SU-DHL-6 (cell line): ENCODE measurements around the gene TAB2.

Experiments used
- H2AFZ ChIP-seq: fragments of 200-600 bp; sonication (generic); 2 replicates; pipeline ENCODE4 v1.6.1; 2014; ENCODE audit warnings: low read depth, mild to moderate bottlenecking, moderate library complexity, mixed read lengths, antibody characterized with exemption, low read length; ENCODE audit not compliant: severe bottlenecking
- H3F3A ChIP-seq: fragments of 200-600 bp; shearing (Covaris generic); 2 replicates; pipeline ENCODE4 v1.6.0; 2016; ENCODE audit warnings: antibody characterized with exemption, mild to moderate bottlenecking; ENCODE audit not compliant: insufficient read depth
- H3K27ac ChIP-seq: fragments of 200-600 bp; sonication (generic); 2 replicates; pipeline ENCODE4 v1.5.1; 2016; ENCODE audit warnings: low read depth, mild to moderate bottlenecking, low read length, moderate library complexity, mixed read lengths
- H3K27me3 ChIP-seq: fragments of 200-600 bp; sonication (generic), shearing (Covaris generic); 2 replicates; pipeline ENCODE4 v1.6.0; 2014; ENCODE audit warnings: mild to moderate bottlenecking, low read length
- H3K36me3 ChIP-seq: fragments of 200-600 bp; sonication (generic); 2 replicates; pipeline ENCODE4 v1.6.1; 2014; ENCODE audit warnings: mild to moderate bottlenecking, low read length, mixed read lengths
- H3K4me2 ChIP-seq: fragments of 300-600, 200-600 bp; shearing (Covaris generic), sonication (generic); 2 replicates; pipeline ENCODE4 v1.6.0; 2014; ENCODE audit warnings: low read length, low read depth, mild to moderate bottlenecking; ENCODE audit not compliant: poor library complexity, severe bottlenecking
- H3K4me3 ChIP-seq: fragments of 200-600 bp; sonication (generic); 2 replicates; pipeline ENCODE4 v1.5.1; 2014; ENCODE audit warnings: antibody characterized with exemption, low read length, mild to moderate bottlenecking, mixed read lengths; ENCODE audit not compliant: insufficient read depth, poor library complexity, severe bottlenecking
- H3K79me2 ChIP-seq: fragments of 200-600 bp; sonication (generic); 2 replicates; pipeline ENCODE4 v1.6.1; 2014; ENCODE audit warnings: mild to moderate bottlenecking, low read length, moderate library complexity; ENCODE audit not compliant: insufficient read depth
- H3K9ac ChIP-seq: fragments of 200-600 bp; sonication (generic); 2 replicates; pipeline ENCODE4 v1.7.0; 2014; ENCODE audit warnings: mild to moderate bottlenecking, low read length
- H3K9me2 ChIP-seq: fragments of 200-600 bp; sonication (generic); replicated peaks from 2 replicates; pipeline ENCODE4 v1.6.1; 2014; ENCODE audit warnings: low read length; ENCODE audit not compliant: insufficient read depth
- H3K9me3 ChIP-seq: fragments of 200-600 bp; sonication (generic); 2 replicates; pipeline ENCODE4 v1.6.1; 2014; ENCODE audit warnings: low read length, mixed read lengths; ENCODE audit not compliant: insufficient read depth
- H4K20me1 ChIP-seq: fragments of 200-600 bp; sonication (generic); 2 replicates; pipeline ENCODE4 v1.6.1; 2014; ENCODE audit warnings: low read depth, mild to moderate bottlenecking, antibody characterized with exemption, low read length, moderate library complexity, mixed read lengths
- EZH2phosphoT487 ChIP-seq: fragments of 200-600 bp; sonication (generic), shearing (Covaris generic); conservative IDR thresholded peaks from 2 replicates; pipeline ENCODE4 v1.6.1; 2018; ENCODE audit warnings: mild to moderate bottlenecking, antibody characterized with exemption, low read length, moderate library complexity, mixed read lengths
- TF ChIP-seq, protein P1 (sequence below): fragments of 200-600 bp; sonication (generic); IDR thresholded peaks from one replicate; pipeline ENCODE4 v1.5.1; 2017; ENCODE audit warnings: antibody characterized with exemption, mild to moderate bottlenecking, low read length, moderate library complexity; ENCODE audit not compliant: insufficient read depth, poor library complexity, severe bottlenecking

TAB2 gene

DNA sequence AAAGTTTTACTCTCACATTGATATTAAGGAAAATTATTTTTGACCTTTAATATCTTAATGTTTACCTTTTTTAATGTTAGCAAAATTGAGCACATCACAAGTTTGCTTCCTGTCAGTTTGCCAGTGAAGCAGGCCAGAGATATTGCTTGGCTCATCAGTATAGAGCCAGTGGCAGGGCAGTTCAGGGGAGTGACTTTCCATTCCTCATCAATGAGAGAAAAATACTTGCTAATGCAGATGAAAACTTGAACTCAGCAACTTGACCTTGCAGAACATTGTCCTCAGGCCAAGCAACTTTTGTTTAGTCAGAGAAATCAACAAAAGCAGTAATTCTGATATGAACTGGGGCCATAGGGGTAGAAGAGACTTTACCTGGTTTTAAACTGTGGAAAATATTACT lies 6.9 kb downstream of the TAB2 start:
- Histone ChIP-seq H3K9me3 (no peaks in the 10 kb centered on the region), H3K27me3 (no peaks in the 10 kb centered on the region), H4K20me1 (peaks cover 67% of the 10 kb centered on the region), H3K4me3 (no peak overlapping the region), H3K9ac (no peak overlapping the region), H3K4me2 (no peak overlapping the region), H3F3A (peaks cover 3% of the 10 kb centered on the region; the same call in 1 of the 2 replicates), H3K9me2 (no peaks in the 10 kb centered on the region), H2AFZ (no peak overlapping the region), H3K27ac (no peak overlapping the region), H3K36me3 (no peaks in the 10 kb centered on the region), H3K79me2 (peaks cover 98% of the 10 kb centered on the region)
- TF ChIP-seq, protein P1, sequence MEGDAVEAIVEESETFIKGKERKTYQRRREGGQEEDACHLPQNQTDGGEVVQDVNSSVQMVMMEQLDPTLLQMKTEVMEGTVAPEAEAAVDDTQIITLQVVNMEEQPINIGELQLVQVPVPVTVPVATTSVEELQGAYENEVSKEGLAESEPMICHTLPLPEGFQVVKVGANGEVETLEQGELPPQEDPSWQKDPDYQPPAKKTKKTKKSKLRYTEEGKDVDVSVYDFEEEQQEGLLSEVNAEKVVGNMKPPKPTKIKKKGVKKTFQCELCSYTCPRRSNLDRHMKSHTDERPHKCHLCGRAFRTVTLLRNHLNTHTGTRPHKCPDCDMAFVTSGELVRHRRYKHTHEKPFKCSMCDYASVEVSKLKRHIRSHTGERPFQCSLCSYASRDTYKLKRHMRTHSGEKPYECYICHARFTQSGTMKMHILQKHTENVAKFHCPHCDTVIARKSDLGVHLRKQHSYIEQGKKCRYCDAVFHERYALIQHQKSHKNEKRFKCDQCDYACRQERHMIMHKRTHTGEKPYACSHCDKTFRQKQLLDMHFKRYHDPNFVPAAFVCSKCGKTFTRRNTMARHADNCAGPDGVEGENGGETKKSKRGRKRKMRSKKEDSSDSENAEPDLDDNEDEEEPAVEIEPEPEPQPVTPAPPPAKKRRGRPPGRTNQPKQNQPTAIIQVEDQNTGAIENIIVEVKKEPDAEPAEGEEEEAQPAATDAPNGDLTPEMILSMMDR: no peak
- no peak for TF ChIP-seq EZH2phosphoT487

DNA sequence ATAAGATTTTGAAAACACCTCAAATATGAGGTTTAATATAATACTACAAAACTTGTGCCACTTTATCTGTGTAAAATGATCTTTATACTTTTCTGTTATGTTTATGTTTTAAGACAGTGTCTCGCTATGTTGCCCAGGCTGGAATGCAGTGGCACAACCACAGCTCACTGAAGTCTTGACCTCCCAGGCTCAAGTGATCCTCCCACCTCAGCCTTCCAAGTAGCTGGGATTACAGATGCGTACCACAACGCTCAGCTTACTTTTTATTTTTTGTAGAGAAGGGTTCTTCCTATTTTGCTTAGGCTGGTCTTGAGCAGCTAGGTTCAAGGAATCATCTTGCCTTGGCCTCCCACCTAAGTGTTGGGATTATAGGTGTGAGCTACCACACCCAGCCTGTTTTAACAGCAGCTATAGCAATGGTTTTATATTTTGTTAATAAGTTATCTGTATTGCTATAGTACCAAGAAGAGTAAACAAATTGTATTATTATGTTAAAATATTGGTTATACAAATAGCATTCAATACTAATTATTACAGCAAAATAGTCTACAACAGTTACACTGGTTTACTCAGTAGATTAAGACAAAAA lies 8.2 kb downstream of the TAB2 start:
- Histone ChIP-seq H3F3A (peaks cover 3% of the 10 kb centered on the region; the same call in 1 of the 2 replicates), H3K27ac (no peak overlapping the region), H3K27me3 (no peaks in the 10 kb centered on the region), H2AFZ (no peak overlapping the region), H4K20me1 (peaks cover 67% of the 10 kb centered on the region), H3K79me2 (peaks cover 98% of the 10 kb centered on the region), H3K4me2 (no peak overlapping the region), H3K4me3 (no peak overlapping the region), H3K9ac (no peak overlapping the region), H3K9me2 (no peaks in the 10 kb centered on the region), H3K9me3 (no peaks in the 10 kb centered on the region), H3K36me3 (no peaks in the 10 kb centered on the region)
- TF ChIP-seq, protein P1: no peak
- TF ChIP-seq EZH2phosphoT487: no peak

DNA sequence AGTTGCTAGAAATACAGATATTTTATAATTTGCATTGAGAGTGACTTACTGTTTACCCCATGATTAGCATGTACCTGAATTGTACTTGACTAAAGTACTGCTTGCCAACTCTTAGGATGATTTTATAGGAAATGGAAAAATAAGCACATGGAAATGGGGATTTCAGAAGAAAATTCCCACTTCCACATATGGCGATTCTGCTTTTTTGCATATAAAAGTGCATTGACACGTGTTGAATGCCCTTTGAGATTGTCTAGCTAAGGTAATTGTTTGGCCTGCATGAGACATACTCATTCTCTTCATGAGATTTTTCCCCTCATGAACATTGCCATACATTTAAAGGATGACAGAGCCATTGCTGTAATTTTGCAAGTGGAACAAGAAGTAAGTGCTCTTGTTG lies 10.1 kb downstream of the TAB2 start:
- Histone ChIP-seq H2AFZ (no peak overlapping the region), H3K9me2 (no peaks in the 10 kb centered on the region), H3F3A (no peaks in the 10 kb centered on the region), H3K4me2 (no peak overlapping the region), H4K20me1 (peaks cover 67% of the 10 kb centered on the region), H3K27me3 (no peaks in the 10 kb centered on the region), H3K9me3 (no peaks in the 10 kb centered on the region), H3K36me3 (no peaks in the 10 kb centered on the region), H3K4me3 (no peak overlapping the region), H3K27ac (no peak overlapping the region), H3K9ac (no peak overlapping the region), H3K79me2 (peaks cover 98% of the 10 kb centered on the region)
- TF ChIP-seq, protein P1: no peak
- TF ChIP-seq EZH2phosphoT487: no peak
